IMR-90 (cell line): ENCODE measurements around the gene TSEN34. TPM values are rescaled to one million over a fixed set of nuclear protein-coding genes. Genes with fewer than 3 reads are reported as not detected.

Source experiments
- ATAC-seq: fragments of 200-7000 bp; cut with Tn5 transposase; 2 replicates; pipeline ENCODE4 v1.9.1; 2020; ENCODE audit warnings: low read depth, mild to moderate bottlenecking, moderate library complexity
- BruUV-seq: library from RNA; stranded (reverse); fragments of 400-500 nt; replicated peaks from 2 replicates; lab custom pipeline; 2021; lab: Mats Ljungman, UMichigan
- CTCF ChIA-PET: fragments of 300-600 bp; formaldehyde crosslinking; extraction: SDS; loops from one replicate; lab custom pipeline; 2021; ENCODE audit warnings: antibody characterized with exemption; lab: Yijun Ruan, JAX
- POLR2A ChIA-PET: fragments of 300-600 bp; sonication (Branson Sonifier 250); formaldehyde crosslinking; loops from one replicate; lab custom pipeline; 2022; ENCODE audit warnings: antibody characterized with exemption; ENCODE audit not compliant: unreplicated experiment; lab: Charles Lee
- DNase-seq: peaks from one replicate; pipeline ENCODE4 v3.0.0; 2013
- H2AFZ ChIP-seq: replicated peaks from 2 replicates; pipeline ENCODE3; 2013; ENCODE audit warnings: low read length, mild to moderate bottlenecking; ENCODE audit not compliant: poor library complexity
- H2AK5ac ChIP-seq: 2 replicates; pipeline ENCODE4 v1.6.1; 2013; ENCODE audit warnings: low read depth, low read length, inconsistent platforms
- H2AK9ac ChIP-seq: replicated peaks from 2 replicates; pipeline ENCODE3; 2013; ENCODE audit warnings: mild to moderate bottlenecking, low read depth, low read length, moderate library complexity; ENCODE audit not compliant: poor library complexity
- H2BK120ac ChIP-seq: 2 replicates; pipeline ENCODE4 v1.6.1; 2013; ENCODE audit warnings: low read depth, low read length, inconsistent platforms
- H2BK15ac ChIP-seq: 3 replicates; pipeline ENCODE4 v1.6.1; 2013; ENCODE audit warnings: low read depth, low read length, inconsistent platforms
- H2BK20ac ChIP-seq: 2 replicates; pipeline ENCODE4 v1.6.1; 2013; ENCODE audit warnings: low read depth, mild to moderate bottlenecking, inconsistent platforms, low read length, moderate library complexity
- H2BK5ac ChIP-seq: 2 replicates; pipeline ENCODE4 v1.6.1; 2013; ENCODE audit warnings: mild to moderate bottlenecking, low read depth, low read length, inconsistent platforms; ENCODE audit not compliant: poor library complexity, severe bottlenecking
- H3K14ac ChIP-seq: replicated peaks from 2 replicates; pipeline ENCODE4 v1.6.1; 2013; ENCODE audit warnings: low read depth, low read length, inconsistent platforms
- H3K18ac ChIP-seq: 2 replicates; pipeline ENCODE4 v1.6.1; 2013; ENCODE audit warnings: low read depth, low read length, control low read depth
- H3K23ac ChIP-seq: 2 replicates; pipeline ENCODE4 v1.6.1; 2013; ENCODE audit warnings: low read depth, low read length, inconsistent platforms
- H3K27ac ChIP-seq: 2 replicates; pipeline ENCODE4 v1.5.1; 2013; ENCODE audit warnings: mild to moderate bottlenecking, control low read depth, low read length; ENCODE audit not compliant: insufficient read depth
- H3K27me3 ChIP-seq: 2 replicates; pipeline ENCODE4 v1.6.1; 2013; ENCODE audit warnings: low read length; ENCODE audit not compliant: control insufficient read depth, insufficient read depth
- H3K36me3 ChIP-seq: 2 replicates; pipeline ENCODE4 v1.6.1; 2013; ENCODE audit warnings: low read length, mixed read lengths; ENCODE audit not compliant: control insufficient read depth, insufficient read depth
- H3K4ac ChIP-seq: 2 replicates; pipeline ENCODE4 v1.6.1; 2013; ENCODE audit warnings: low read depth, low read length, inconsistent platforms
- H3K4me1 ChIP-seq: 2 replicates; pipeline ENCODE4 v1.6.1; 2013; ENCODE audit warnings: low read length, mixed read lengths; ENCODE audit not compliant: control insufficient read depth, insufficient read depth
- H3K4me2 ChIP-seq: 2 replicates; pipeline ENCODE4 v1.6.1; 2013; ENCODE audit warnings: low read depth, mild to moderate bottlenecking, control low read depth, low read length, moderate library complexity
- H3K4me3 ChIP-seq: 2 replicates; pipeline ENCODE4 v1.5.1; 2013; ENCODE audit warnings: low read depth, mild to moderate bottlenecking, control low read depth, low read length, moderate library complexity; ENCODE audit not compliant: insufficient read depth
- H3K56ac ChIP-seq: 2 replicates; pipeline ENCODE4 v1.6.1; 2013; ENCODE audit warnings: low read length, inconsistent platforms; ENCODE audit not compliant: insufficient read depth; ENCODE audit errors: extremely low read depth
- H3K79me1 ChIP-seq, 2 experiments: 2 replicates each; pipeline ENCODE4 v1.6.1; 2013; ENCODE audit warnings: low read length in 2 of 2, inconsistent platforms in 1 of 2, low read depth in 1 of 2
- H3K9ac ChIP-seq: 2 replicates; pipeline ENCODE4 v1.6.1; 2013; ENCODE audit warnings: low read depth, low read length, control low read depth
- H3K9me1 ChIP-seq: 2 replicates; pipeline ENCODE4 v1.6.1; 2013; ENCODE audit warnings: low read length, inconsistent platforms; ENCODE audit not compliant: insufficient read depth
- H3K9me3 ChIP-seq: 2 replicates; pipeline ENCODE4 v1.6.1; 2013; ENCODE audit warnings: low read length; ENCODE audit not compliant: control insufficient read depth, insufficient read depth
- H4K20me1 ChIP-seq: 2 replicates; pipeline ENCODE4 v1.6.1; 2013; ENCODE audit warnings: low read length, inconsistent platforms; ENCODE audit not compliant: insufficient read depth
- H4K5ac ChIP-seq: 2 replicates; pipeline ENCODE4 v1.6.1; 2013; ENCODE audit warnings: mild to moderate bottlenecking, low read depth, low read length, control low read depth
- H4K8ac ChIP-seq, 2 experiments: 2 replicates each; pipeline ENCODE4 v1.6.1; 2013; ENCODE audit warnings: low read depth in 2 of 2, low read length in 2 of 2, control low read depth in 1 of 2, inconsistent platforms in 1 of 2
- H4K91ac ChIP-seq: 2 replicates; pipeline ENCODE4 v1.6.1; 2013; ENCODE audit warnings: low read depth, low read length, inconsistent platforms; ENCODE audit not compliant: insufficient read depth
- BHLHE40 ChIP-seq: fragments of 150-350 bp; IDR thresholded peaks from 2 replicates; pipeline ENCODE4 v1.6.1; 2016; ENCODE audit warnings: mild to moderate bottlenecking, low read depth, low read length
- CEBPB ChIP-seq: IDR thresholded peaks from 2 replicates; pipeline ENCODE4 v1.6.1; 2012; ENCODE audit warnings: low read depth, low read length, improper control_type of control experiment
- FOS ChIP-seq: fragments of 150-350 bp; IDR thresholded peaks from 2 replicates; pipeline ENCODE4 v1.6.1; 2016; ENCODE audit warnings: low read depth, low read length
- MAFK ChIP-seq: IDR thresholded peaks from 2 replicates; pipeline ENCODE4 v1.6.1; 2012; ENCODE audit warnings: low read depth, low read length, improper control_type of control experiment
- MXI1 ChIP-seq: IDR thresholded peaks from 2 replicates; pipeline ENCODE4 v1.6.1; 2012; ENCODE audit warnings: low read depth, mild to moderate bottlenecking, low read length, moderate library complexity, borderline replicate concordance
- NFE2L2 ChIP-seq: fragments of 150-350 bp; IDR thresholded peaks from 2 replicates; pipeline ENCODE4 v1.6.1; 2016; ENCODE audit warnings: low read depth, mild to moderate bottlenecking, low read length
- POLR2A ChIP-seq: IDR thresholded peaks from 2 replicates; pipeline ENCODE4 v1.6.1; 2012; ENCODE audit warnings: mild to moderate bottlenecking, low read depth, low read length
- RFX5 ChIP-seq: IDR thresholded peaks from 2 replicates; pipeline ENCODE4 v1.8.0; 2012; ENCODE audit warnings: low read depth, mild to moderate bottlenecking, low read length, moderate library complexity
- SMC3 ChIP-seq: fragments of 150-350 bp; IDR thresholded peaks from 2 replicates; pipeline ENCODE4 v1.6.1; 2016; ENCODE audit warnings: low read depth, mild to moderate bottlenecking, antibody characterized with exemption, low read length, moderate library complexity
- WGBS, 2 experiments: methylation state at CpG; one replicate each; pipeline versions ENCODE4 v1.1.5 to v1.1.7; 2013; ENCODE audit warnings: missing lambda C conversion rate in 2 of 2; ENCODE audit not compliant: insufficient read length in 1 of 2; ENCODE audit errors: extremely low coverage in 2 of 2; 5-methylcytosine and 5-hydroxymethylcytosine counted together
- dilution Hi-C: fragments of 300-500 bp; cut with HindIII; formaldehyde crosslinking; loops from one replicate; pipeline ENCODE4 v1.14.3; 2018; ENCODE audit warnings: low sequenced_read_pairs; ENCODE audit not compliant: unreplicated experiment
- in situ Hi-C: fragments of 300-500 bp; cut with MboI; formaldehyde crosslinking; loops from 3 replicates; pipeline ENCODE4 v1.14.3; 2019; ENCODE audit warnings: low sequenced_read_pairs, inconsistent platforms, mixed read lengths
- intact Hi-C: fragments of 100-400 bp; cut with micrococcal nuclease; formaldehyde crosslinking; loops from 2 replicates; pipeline ENCODE4 v1.10.0; 2022
- polyA plus RNA-seq, 3 experiments: library from polyadenylated mRNA; depleted of rRNA; stranded (reverse); fragments of >200 nt; gene quantifications; 2 replicates each; pipeline ENCODE4 v1.2.3, GENCODE V29; 2012; ENCODE audit warnings: low replicate concordance in 1 of 3
- total RNA-seq: library from RNA; depleted of rRNA; stranded (reverse); fragments of >200 nt; gene quantifications from 2 replicates; pipeline ENCODE4 v1.2.3, GENCODE V29; 2012

The TSEN34 gene
- total and polyA plus RNA-seq, 2 of the 4 experiments (the other 2 are of a cell fraction) = 32.1 to 69.4 TPM

DNA sequence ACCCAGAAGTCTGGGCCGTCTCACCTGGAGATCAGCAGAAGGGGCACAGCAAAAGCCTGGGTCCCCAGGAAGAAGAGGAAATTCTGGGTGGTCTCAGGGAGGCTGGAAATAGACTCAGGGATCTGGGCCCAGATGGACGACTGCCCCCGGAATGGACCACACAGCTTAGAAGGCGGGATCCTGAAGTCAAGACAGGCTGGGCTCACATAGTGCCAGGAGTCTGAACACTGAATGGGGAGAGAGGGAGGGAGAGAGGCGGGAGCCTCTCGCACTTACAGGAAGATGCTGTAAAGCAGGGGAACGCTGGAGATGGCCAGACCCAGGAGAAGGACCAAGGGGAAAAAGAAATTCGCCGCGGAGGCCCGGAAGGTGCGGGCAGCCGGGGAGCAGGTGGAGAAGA, 30.3 kb upstream of the TSEN34 start:
- CTCF ChIA-PET = no interaction called here
- no peak overlapping the region for H4K91ac ChIP-seq
- ATAC-seq = no peak
- H2AK9ac ChIP-seq = peak overlapping the region; percentile 89
- TSS peak; percentile 43 for BruUV-seq
- H3K56ac ChIP-seq = no peak overlapping the region
- in situ Hi-C loops (no loop called here), intact Hi-C loops (no loop called here), dilution Hi-C loops (no loop called here)
- 0 out of 2 replicates have a peak overlapping the region, but pooled peaks have one; percentile 23 for H3K14ac ChIP-seq
- no peaks in the 10 kb centered on the region for H4K20me1 ChIP-seq
- H2BK5ac ChIP-seq = no peak overlapping the region
- peaks cover 10 to 38% of the 10 kb centered on the region in 2 experiments; a peak in 3 of 4 replicates for H3K79me1 ChIP-seq
- no peaks in the 10 kb centered on the region for H3K27me3 ChIP-seq
- H3K4me1 ChIP-seq = peaks cover 11% of the 10 kb centered on the region
- TF ChIP-seq CEBPB (no peak), SMC3 (no peak), MAFK (no peak), POLR2A (no peak), MXI1 (no peak), RFX5 (no peak), FOS (no peak), BHLHE40 (no peak), NFE2L2 (no peak)
- no peak overlapping the region for H2BK120ac ChIP-seq
- DNase-seq = no peak
- 0 out of 2 replicates have a peak overlapping the region, but pooled peaks have one; percentile 64 for H3K23ac ChIP-seq
- H2AK5ac ChIP-seq = peak overlapping the region; percentile 69; the same call in 1 of the 2 replicates
- H3K4me2 ChIP-seq = peak overlapping the region; percentile 73
- H3K9me1 ChIP-seq = no peaks in the 10 kb centered on the region; the same call in none of the 2 replicates
- H4K5ac ChIP-seq = no peak overlapping the region
- H3K4ac ChIP-seq = 0 out of 2 replicates have a peak overlapping the region, but pooled peaks have one; percentile 55
- H3K9me3 ChIP-seq = no peaks in the 10 kb centered on the region
- peak overlapping the region; percentile 97 for H2AFZ ChIP-seq
- POLR2A ChIA-PET = interaction anchor here (1.9 kb wide), 1 partner anchor 40 kb away, joined by 5 read pairs; the partner anchor contains the start of gene RPS9
- no peak overlapping the region for H3K9ac ChIP-seq
- peaks cover 15% of the 10 kb centered on the region for H3K36me3 ChIP-seq
- peak overlapping the region in 1 of 2 experiments; percentile 49; a peak in 1 of 4 replicates for H4K8ac ChIP-seq
- H3K18ac ChIP-seq = no peak overlapping the region
- H3K4me3 ChIP-seq = peak overlapping the region; percentile 52; the same call in 1 of the 2 replicates
- peak overlapping the region; percentile 67; the same call in 1 of the 2 replicates for H3K27ac ChIP-seq
- no peak overlapping the region for H2BK15ac ChIP-seq
- H2BK20ac ChIP-seq = no peak overlapping the region
- 26% methylated on average over 3 of the region's 13 CpGs; no CpG with 5 or more reads in 1 of the 2 experiments for WGBS, 2 experiments
